GM23338 (cell line): ENCODE results near the gene CAMP. TPM values are rescaled to one million over a fixed set of nuclear protein-coding genes. Genes with fewer than 3 reads are reported as not detected.
A peak's percentile ranks its signal among the peaks of the same experiment; 100 is the strongest.

ENCODE experiments used
- ATAC-seq: fragments of 200-7000 bp; cut with Tn5 transposase; 3 replicates; pipeline ENCODE4 v1.9.1; 2020
- DNase-seq: peaks from one replicate; pipeline ENCODE4 v3.0.0-alpha.2; 2015; ENCODE audit warnings: low spot score
- H2AFZ ChIP-seq: fragments of 200-600 bp; sonication (generic); 2 replicates; pipeline ENCODE4 v1.8.0; 2016; ENCODE audit warnings: antibody characterized with exemption, mild to moderate bottlenecking, moderate library complexity
- H3F3A ChIP-seq: fragments of 200-600 bp; sonication (generic); replicated peaks from 2 replicates; pipeline ENCODE4 v1.8.0; 2017; ENCODE audit warnings: antibody characterized with exemption, mixed run types, low read depth
- H3K27ac ChIP-seq: fragments of 200-600 bp; sonication (generic); 2 replicates; pipeline ENCODE4 v1.6.1; 2016; ENCODE audit warnings: low read depth
- H3K27me3 ChIP-seq: fragments of 200-600 bp; sonication (generic); 2 replicates; pipeline ENCODE4 v1.8.0; 2016; ENCODE audit warnings: mild to moderate bottlenecking, mixed run types, moderate library complexity; ENCODE audit not compliant: insufficient read depth
- H3K36me3 ChIP-seq: fragments of 200-600 bp; sonication (generic); 2 replicates; pipeline ENCODE4 v1.8.0; 2016; ENCODE audit warnings: mild to moderate bottlenecking; ENCODE audit not compliant: insufficient read depth
- H3K4me1 ChIP-seq: fragments of 200-600 bp; sonication (generic); 2 replicates; pipeline ENCODE4 v1.8.0; 2016; ENCODE audit warnings: mild to moderate bottlenecking, moderate library complexity; ENCODE audit not compliant: insufficient read depth
- H3K4me2 ChIP-seq: fragments of 200-600 bp; sonication (generic); 2 replicates; pipeline ENCODE4 v1.7.1; 2017; ENCODE audit warnings: mixed run types
- H3K4me3 ChIP-seq: fragments of 200-600 bp; sonication (generic); 2 replicates; pipeline ENCODE4 v1.6.1; 2016; ENCODE audit warnings: mixed run types
- H3K79me2 ChIP-seq: fragments of 200-600 bp; sonication (generic); replicated peaks from 2 replicates; pipeline ENCODE4 v1.8.0; 2017; ENCODE audit warnings: mild to moderate bottlenecking; ENCODE audit not compliant: insufficient read depth
- H3K9me2 ChIP-seq: fragments of 200-600 bp; sonication (generic); 2 replicates; pipeline ENCODE4 v1.8.0; 2017; ENCODE audit not compliant: insufficient read depth
- H4K20me1 ChIP-seq: fragments of 200-600 bp; sonication (generic); replicated peaks from 2 replicates; pipeline ENCODE4 v1.8.0; 2017; ENCODE audit warnings: mild to moderate bottlenecking; ENCODE audit not compliant: insufficient read depth
- H3K27ac Mint-ChIP-seq: 2 replicates; pipeline ENCODE4 v1.8.0; 2020; ENCODE audit warnings: inconsistent platforms, mild to moderate bottlenecking, moderate library complexity, mixed read lengths
- H3K27me3 Mint-ChIP-seq: 3 replicates; pipeline ENCODE4 v1.8.0; 2022; ENCODE audit warnings: low read depth, mild to moderate bottlenecking, moderate library complexity, mixed read lengths, inconsistent platforms; ENCODE audit not compliant: insufficient read depth, poor library complexity
- H3K36me3 Mint-ChIP-seq: 3 replicates; pipeline ENCODE4 v1.8.0; 2021; ENCODE audit warnings: low read depth, mild to moderate bottlenecking, inconsistent platforms, moderate library complexity, mixed read lengths
- H3K4me1 Mint-ChIP-seq: 3 replicates; pipeline ENCODE4 v1.8.0; 2020; ENCODE audit warnings: mild to moderate bottlenecking, inconsistent platforms, mixed read lengths
- H3K4me3 Mint-ChIP-seq: 3 replicates; pipeline ENCODE4 v1.8.0; 2021; ENCODE audit warnings: moderate library complexity, mild to moderate bottlenecking, inconsistent platforms, mixed read lengths
- H3K9me3 Mint-ChIP-seq: 3 replicates; pipeline ENCODE4 v1.8.0; 2020; ENCODE audit warnings: moderate library complexity, mild to moderate bottlenecking, inconsistent platforms, mixed read lengths
- CREB1 ChIP-seq: fragments of 250-450 bp; sonication (Bioruptor Pico); IDR thresholded peaks from 2 replicates; pipeline ENCODE4 v1.5.0; 2020; ENCODE audit warnings: low read depth, mild to moderate bottlenecking, moderate library complexity
- CTCF ChIP-seq, 2 experiments: fragments of 200-600 bp in 1 of 2; sonication (generic) in 1 of 2; conservative IDR thresholded peaks; 2 replicates each; pipeline versions ENCODE4 v1.5.1 to v1.6.1; 2016 to 2017; ENCODE audit warnings: antibody characterized with exemption in 2 of 2, low read depth in 2 of 2, mild to moderate bottlenecking in 2 of 2, moderate library complexity in 1 of 2
- ETS1 ChIP-seq: IDR thresholded peaks from 2 replicates; pipeline ENCODE4 v1.6.1; 2016; ENCODE audit warnings: antibody characterized with exemption
- EZH2 ChIP-seq: fragments of 200-600 bp; sonication (generic); IDR thresholded peaks from one replicate; pipeline ENCODE4 v1.8.0; 2017; ENCODE audit warnings: antibody characterized with exemption, mild to moderate bottlenecking, low read depth; ENCODE audit not compliant: unreplicated experiment
- EZH2phosphoT487 ChIP-seq: fragments of 200-600 bp; sonication (generic); IDR thresholded peaks from one replicate; pipeline ENCODE4 v1.8.1; 2018; ENCODE audit warnings: antibody characterized with exemption; ENCODE audit not compliant: unreplicated experiment
- JUNB ChIP-seq: IDR thresholded peaks from one replicate; pipeline ENCODE4 v1.6.1; 2016; ENCODE audit warnings: antibody characterized with exemption; ENCODE audit not compliant: unreplicated experiment
- NANOG ChIP-seq: IDR thresholded peaks from 2 replicates; pipeline ENCODE4 v1.6.1; 2016; ENCODE audit warnings: antibody characterized with exemption, borderline replicate concordance
- POLR2AphosphoS5 ChIP-seq: IDR thresholded peaks from 2 replicates; pipeline ENCODE4 v1.6.1; 2016; ENCODE audit warnings: antibody characterized with exemption, low read depth
- ZNF114 ChIP-seq: fragments of 250-450 bp; sonication (Bioruptor Pico); IDR thresholded peaks from 2 replicates; pipeline ENCODE4 v1.5.0; 2020; ENCODE audit warnings: mild to moderate bottlenecking, moderate library complexity
- ZNF331 ChIP-seq: fragments of 250-450 bp; sonication (Bioruptor Pico); IDR thresholded peaks from 2 replicates; pipeline ENCODE4 v1.5.0; 2020; ENCODE audit warnings: low read depth, mild to moderate bottlenecking, moderate library complexity
- polyA plus RNA-seq: library from polyadenylated mRNA; unstranded; fragments of >200 nt; fragmentation: Nextera tagmentation; extraction: Ambion mirVana; gene quantifications from 2 replicates; pipeline ENCODE4 v1.2.1, GENCODE V29; 2016
- total RNA-seq: library from RNA; depleted of rRNA; stranded (reverse); fragments of >200 nt; shearing (Covaris generic); gene quantifications from 2 replicates; pipeline ENCODE4 v1.2.3, GENCODE V29; 2014

Gene CAMP
- total and polyA plus RNA-seq, 2 experiments from 2014 or later, result not detected

- Mint-ChIP-seq H3K27me3 (no peaks in the 10 kb centered on the region), H3K9me3 (peaks cover 6% of the 10 kb centered on the region; the same call in 1 of the 3 replicates)
Measured at GRCh38 chr3:48258530-48258929, 35.2 kb downstream of the CAMP start.

GRCh38 chr3:48267782-48268181 is 44.5 kb downstream of the CAMP start:
- peaks cover 81% of the 10 kb centered on the region for H3K36me3 ChIP-seq
- TF ChIP-seq CREB1 (CRISPR knock-in tag) (no peak), POLR2AphosphoS5 (no peak), ZNF114 (no peak), JUNB (no peak), ZNF331 (CRISPR knock-in tag) (no peak)

More at GRCh38 chr3:48258530-48258929, 35.2 kb downstream of the CAMP start:
- no peak for DNase-seq
- H2AFZ ChIP-seq, result no peak overlapping the region
- no peaks in the 10 kb centered on the region for H3K27me3 ChIP-seq
- H3K4me1 ChIP-seq, result no peaks in the 10 kb centered on the region
- H3K36me3 ChIP-seq, result peaks cover 55% of the 10 kb centered on the region
- H3K9me2 ChIP-seq, result no peaks in the 10 kb centered on the region
- ATAC-seq, result no peak
- 0 out of 2 replicates have a peak, but pooled peaks cover 8% of the 10 kb centered on the region for H3F3A ChIP-seq
- Mint-ChIP-seq H3K4me1 (no peaks in the 10 kb centered on the region), H3K4me3 (no peak overlapping the region), H3K27ac (no peak overlapping the region), H3K36me3 (peaks cover 97% of the 10 kb centered on the region)
- no peak overlapping the region for H3K4me2 ChIP-seq
- TF ChIP-seq CTCF (conservative IDR thresholded peaks at IDR 0.05; ENCODE audit: low read depth in 2 of 2), result no peak
- TF ChIP-seq ETS1, result no peak
- TF ChIP-seq EZH2, result no peak
- no peak for TF ChIP-seq CREB1 (CRISPR knock-in tag)
- no peak for TF ChIP-seq ZNF331 (CRISPR knock-in tag)
- no peak for TF ChIP-seq EZH2phosphoT487
- no peak for TF ChIP-seq NANOG
- TF ChIP-seq JUNB, result no peak
- H3K27ac ChIP-seq, result 0 out of 2 replicates have a peak overlapping the region, but pooled peaks have one; percentile 17
- H3K4me3 ChIP-seq, result no peak overlapping the region
- peaks cover 98% of the 10 kb centered on the region for H3K79me2 ChIP-seq
- H4K20me1 ChIP-seq, result peaks cover 80% of the 10 kb centered on the region

More at GRCh38 chr3:48267782-48268181, 44.5 kb downstream of the CAMP start:
- H3K27me3 ChIP-seq, result no peaks in the 10 kb centered on the region
- no peak overlapping the region for H3K4me2 ChIP-seq
- H2AFZ ChIP-seq, result no peak overlapping the region
- ATAC-seq, result no peak
- 0 out of 2 replicates have a peak, but pooled peaks cover 4% of the 10 kb centered on the region for H3K9me2 ChIP-seq
- peaks cover 31% of the 10 kb centered on the region for H3K9me3 Mint-ChIP-seq
- H3K36me3 Mint-ChIP-seq, result peaks cover 95% of the 10 kb centered on the region
- no peak overlapping the region; the same call in 2 of the 3 replicates for H3K4me3 Mint-ChIP-seq
- no peaks in the 10 kb centered on the region; the same call in 2 of the 3 replicates for H3K4me1 Mint-ChIP-seq
- H3K27me3 Mint-ChIP-seq, result peaks cover 13% of the 10 kb centered on the region
- no peaks in the 10 kb centered on the region for H3K4me1 ChIP-seq
- no peak overlapping the region for H3K27ac ChIP-seq
- peaks cover 21% of the 10 kb centered on the region for H3K79me2 ChIP-seq
- DNase-seq, result no peak
- no peak overlapping the region for H3K4me3 ChIP-seq
- no peak overlapping the region for H3K27ac Mint-ChIP-seq
- peaks cover 32% of the 10 kb centered on the region for H4K20me1 ChIP-seq
- peaks cover 48% of the 10 kb centered on the region for H3F3A ChIP-seq
